GM12875 (cell line): ENCODE results near the gene PPP1R3D.
A peak's percentile ranks its signal among the peaks of the same experiment; 100 is the strongest.
"Not testable (repeated sequence)": the region's sequence is repeated elsewhere in the genome, so short reads cannot be mapped to it uniquely, and the experiment has no call there.

Experiments used
- H3K4me3 ChIP-seq: one replicate; pipeline ENCODE4 v1.5.1; 2011; ENCODE audit warnings: low read depth, low read length, control low read depth
- TF ChIP-seq, protein P1 (sequence below): IDR thresholded peaks from 2 replicates; pipeline ENCODE4 v1.5.1; 2011; ENCODE audit warnings: low read depth, mild to moderate bottlenecking, control low read depth, inconsistent platforms, low read length, moderate library complexity, borderline replicate concordance; ENCODE audit not compliant: insufficient read depth

The PPP1R3D gene

DNA sequence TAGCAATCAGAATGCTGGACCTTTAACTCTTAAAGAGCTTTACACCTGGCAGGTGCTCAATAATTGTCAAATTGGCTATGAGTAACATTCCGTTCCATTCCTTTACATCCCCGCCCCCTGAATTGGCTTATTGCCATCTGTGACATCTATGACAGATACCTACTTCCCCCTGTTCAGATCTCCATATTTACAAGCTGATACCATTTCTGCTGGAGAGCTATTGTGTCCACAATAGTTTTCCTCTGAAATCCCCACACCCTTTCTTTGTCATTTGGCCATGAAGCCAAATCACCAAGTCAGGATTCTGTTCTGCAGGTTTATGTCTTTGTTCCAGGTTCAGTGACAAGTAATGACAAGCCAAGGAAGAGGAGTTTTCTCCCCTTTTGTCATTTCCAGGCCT is 21.3 kb upstream of the PPP1R3D start:
- H3K4me3 ChIP-seq: no peak overlapping the region
- TF ChIP-seq, protein P1, sequence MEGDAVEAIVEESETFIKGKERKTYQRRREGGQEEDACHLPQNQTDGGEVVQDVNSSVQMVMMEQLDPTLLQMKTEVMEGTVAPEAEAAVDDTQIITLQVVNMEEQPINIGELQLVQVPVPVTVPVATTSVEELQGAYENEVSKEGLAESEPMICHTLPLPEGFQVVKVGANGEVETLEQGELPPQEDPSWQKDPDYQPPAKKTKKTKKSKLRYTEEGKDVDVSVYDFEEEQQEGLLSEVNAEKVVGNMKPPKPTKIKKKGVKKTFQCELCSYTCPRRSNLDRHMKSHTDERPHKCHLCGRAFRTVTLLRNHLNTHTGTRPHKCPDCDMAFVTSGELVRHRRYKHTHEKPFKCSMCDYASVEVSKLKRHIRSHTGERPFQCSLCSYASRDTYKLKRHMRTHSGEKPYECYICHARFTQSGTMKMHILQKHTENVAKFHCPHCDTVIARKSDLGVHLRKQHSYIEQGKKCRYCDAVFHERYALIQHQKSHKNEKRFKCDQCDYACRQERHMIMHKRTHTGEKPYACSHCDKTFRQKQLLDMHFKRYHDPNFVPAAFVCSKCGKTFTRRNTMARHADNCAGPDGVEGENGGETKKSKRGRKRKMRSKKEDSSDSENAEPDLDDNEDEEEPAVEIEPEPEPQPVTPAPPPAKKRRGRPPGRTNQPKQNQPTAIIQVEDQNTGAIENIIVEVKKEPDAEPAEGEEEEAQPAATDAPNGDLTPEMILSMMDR: no peak

DNA sequence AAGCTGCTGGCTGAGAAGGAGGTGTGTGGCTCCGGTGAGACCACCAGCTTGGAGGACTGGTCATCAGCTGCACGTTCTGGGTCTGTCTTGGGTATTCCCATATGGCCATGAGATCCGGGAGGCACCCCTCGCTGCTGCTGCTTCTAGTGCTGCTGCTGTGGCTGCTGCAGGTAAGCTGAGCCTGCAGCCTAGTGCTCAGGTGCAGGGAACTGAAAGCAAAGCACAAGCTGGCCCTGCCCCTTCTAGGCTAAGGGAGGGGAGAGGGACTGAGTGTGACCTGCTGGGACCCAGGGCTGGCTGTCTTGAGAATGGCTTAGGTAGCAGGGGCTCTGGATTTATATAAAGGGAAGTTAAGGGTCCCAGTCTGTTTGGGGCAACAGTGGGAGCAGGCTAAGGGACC is 18.5 kb upstream of the PPP1R3D start:
- TF ChIP-seq, protein P1: no peak
- no peak overlapping the region for H3K4me3 ChIP-seq

DNA sequence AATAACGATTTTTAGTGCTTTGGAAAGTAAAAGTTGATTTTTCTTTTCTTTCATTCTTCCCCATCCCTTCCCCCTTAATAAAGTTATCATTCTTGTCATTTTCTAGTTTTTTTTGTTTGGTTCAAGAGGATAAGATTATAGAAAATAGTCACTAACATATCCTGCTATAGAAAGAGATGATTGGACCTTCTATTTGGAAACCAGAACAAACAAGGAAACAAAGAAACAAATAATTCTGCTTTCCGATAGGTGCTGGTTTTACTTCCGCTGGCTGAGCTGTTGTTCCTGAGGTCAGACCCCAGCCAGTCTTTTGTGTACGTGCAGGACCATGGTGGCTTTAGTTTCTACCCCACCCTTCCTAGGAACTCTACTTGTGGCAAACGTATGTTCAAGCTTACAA is 18.0 kb upstream of the PPP1R3D start, which contains the start of gene CDH26:
TSS of gene CDH26 (plus strand) at position 301 of the 400 bp plus-strand sequence. CDS start 304 bp downstream, outside the sequence.
- TF ChIP-seq, protein P1: no peak
- no peak within 1 kb of the TSS for H3K4me3 ChIP-seq

DNA sequence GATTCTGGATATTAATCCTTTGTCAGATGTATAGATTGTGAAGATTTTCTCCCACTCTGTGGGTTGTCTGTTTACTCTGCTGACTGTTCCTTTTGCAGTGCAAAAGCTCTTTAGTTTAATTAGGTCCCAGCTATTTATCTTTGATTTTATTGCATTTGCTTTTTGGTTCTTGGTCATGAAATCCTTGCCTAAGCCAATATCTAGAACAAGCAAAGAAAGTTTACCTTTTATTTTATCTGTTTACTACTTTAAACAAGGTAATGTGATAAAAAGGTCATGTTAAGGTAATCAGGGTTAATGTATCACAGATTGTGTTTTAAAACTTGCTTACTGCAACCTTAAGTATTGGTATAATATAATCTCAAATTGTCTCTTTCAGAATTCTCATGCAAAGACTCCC is 17.5 kb upstream of the PPP1R3D start:
- H3K4me3 ChIP-seq: not testable (repeated sequence)

DNA sequence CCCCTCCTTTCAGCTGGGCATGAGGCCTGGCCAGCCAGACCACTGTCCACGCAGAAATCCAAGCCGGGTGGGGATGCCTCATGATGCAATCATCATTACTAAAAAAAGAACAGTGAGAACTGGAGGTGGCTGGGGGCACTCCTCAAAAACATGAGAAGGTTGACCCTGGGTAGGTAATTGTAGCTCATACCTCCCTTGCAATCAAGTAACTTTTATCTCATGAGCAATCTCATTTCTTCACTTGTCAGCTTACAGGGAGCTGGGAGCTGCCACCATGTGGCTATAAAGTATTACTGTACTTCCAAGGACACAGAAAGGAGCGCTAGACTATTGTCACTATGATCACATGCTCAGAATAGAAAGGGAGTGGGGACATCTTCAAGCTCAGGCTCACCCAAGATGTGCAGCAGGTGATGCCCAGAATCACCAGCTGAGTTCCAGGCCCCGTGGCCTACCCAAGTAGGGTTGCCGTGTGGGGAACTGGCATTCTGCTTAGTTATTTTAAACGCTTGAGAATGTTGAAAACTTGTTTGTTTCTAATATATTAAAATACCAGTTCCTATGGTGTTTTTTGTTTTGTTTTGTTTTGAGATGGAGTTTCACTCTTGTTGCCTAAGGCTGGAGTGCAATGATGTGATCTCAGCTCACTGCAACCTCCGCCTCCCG is 15.2 kb upstream of the PPP1R3D start:
- H3K4me3 ChIP-seq: no peak overlapping the region
- TF ChIP-seq, protein P1: peak; percentile 13; the same call in 1 of the 2 replicates

DNA sequence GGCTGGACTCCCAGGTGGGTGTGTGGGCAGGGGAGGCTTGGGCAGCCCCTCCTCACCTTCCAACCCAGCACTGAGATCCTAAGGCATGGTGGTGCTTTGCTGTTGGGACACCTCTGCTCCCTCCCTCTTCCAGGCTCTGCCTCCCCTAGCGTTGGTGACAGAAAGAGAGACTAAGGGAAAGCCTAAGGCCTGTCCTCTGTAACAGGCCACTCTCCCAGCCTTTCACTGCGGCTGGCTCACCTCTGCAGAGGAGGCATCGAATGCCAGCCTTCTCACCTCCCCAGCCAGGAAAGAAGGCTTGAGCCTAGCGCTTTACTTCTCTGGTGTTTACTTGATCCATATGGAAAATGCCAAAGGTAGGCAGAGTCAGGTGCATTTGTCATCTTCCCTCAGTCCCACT is 14.6 kb upstream of the PPP1R3D start:
- TF ChIP-seq, protein P1: no peak
- H3K4me3 ChIP-seq: no peak overlapping the region

DNA sequence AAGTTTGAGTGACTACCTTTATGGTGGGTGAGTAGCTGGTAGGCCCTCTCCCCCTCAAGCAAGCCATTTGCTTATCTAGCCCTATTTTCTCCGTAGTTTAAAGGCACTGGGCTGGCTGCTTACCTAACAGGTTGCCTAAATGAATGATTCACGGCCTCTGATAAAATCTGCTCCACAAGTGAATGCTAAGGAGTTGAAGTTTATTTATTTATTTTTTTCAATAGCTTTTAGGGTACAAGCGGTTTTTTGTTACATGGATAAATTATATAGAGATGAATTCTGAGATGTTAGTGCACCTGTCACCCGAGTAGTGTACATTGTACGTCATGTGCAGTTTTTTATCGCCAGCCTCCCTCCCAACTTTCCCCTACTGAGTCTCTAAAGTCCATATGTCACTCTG is 9.8 kb upstream of the PPP1R3D start:
- H3K4me3 ChIP-seq: no peak overlapping the region
- TF ChIP-seq, protein P1: no peak
